PC-3 (cell line): ENCODE results near the gene NENF. TPM values are rescaled to one million over a fixed set of nuclear protein-coding genes. Genes with fewer than 3 reads are reported as not detected.

Experiments used
- ATAC-seq: fragments of 200-7000 bp; cut with Tn5 transposase; 2 replicates; pipeline ENCODE4 v1.9.1; 2020; ENCODE audit warnings: mild to moderate bottlenecking, moderate library complexity
- BruUV-seq: library from RNA; stranded (reverse); fragments of 400-500 nt; replicated peaks from 2 replicates; lab custom pipeline; 2021; lab: Mats Ljungman, UMichigan
- CTCF ChIA-PET: fragments of 300-600 bp; sonication (Branson Sonifier 250); formaldehyde crosslinking; loops from one replicate; lab custom pipeline; 2022; ENCODE audit warnings: antibody characterized with exemption; lab: Charles Lee
- POLR2A ChIA-PET: fragments of 300-600 bp; sonication (Branson Sonifier 250); formaldehyde crosslinking; loops from one replicate; lab custom pipeline; 2022; ENCODE audit warnings: antibody characterized with exemption; ENCODE audit not compliant: unreplicated experiment; lab: Charles Lee
- DNase-seq: peaks from one replicate; pipeline ENCODE4 v3.0.0-alpha.2; 2015
- H2AFZ ChIP-seq: fragments of 300-600 bp; sonication (generic); 2 replicates; pipeline ENCODE4 v1.6.0; 2016; ENCODE audit warnings: antibody characterized with exemption, low read length
- H3F3A ChIP-seq: fragments of 300-600 bp; sonication (generic); one replicate; pipeline ENCODE4 v1.6.0; 2017; ENCODE audit warnings: antibody characterized with exemption, low read length, control low read depth, mild to moderate bottlenecking; ENCODE audit not compliant: unreplicated experiment
- H3K27ac ChIP-seq: fragments of 300-600 bp; sonication (generic); 2 replicates; pipeline ENCODE4 v1.5.1; 2016; ENCODE audit warnings: mild to moderate bottlenecking, low read length
- H3K27me3 ChIP-seq: fragments of 300-600 bp; sonication (generic); 2 replicates; pipeline ENCODE4 v1.6.1; 2016; ENCODE audit warnings: low read length, mixed read lengths
- H3K36me3 ChIP-seq: fragments of 300-600 bp; sonication (generic); 2 replicates; pipeline ENCODE4 v1.6.1; 2016; ENCODE audit warnings: low read depth, mixed run types, low read length, mixed read lengths
- H3K4me1 ChIP-seq: fragments of 300-600 bp; sonication (generic); 2 replicates; pipeline ENCODE4 v1.5.1; 2016; ENCODE audit warnings: low read length; ENCODE audit not compliant: insufficient read depth
- H3K4me2 ChIP-seq: fragments of 300-600 bp; sonication (generic); 2 replicates; pipeline ENCODE4 v1.6.0; 2016; ENCODE audit warnings: low read length
- H3K4me3 ChIP-seq: fragments of 300-600 bp; sonication (generic); 2 replicates; pipeline ENCODE4 v1.5.1; 2016; ENCODE audit warnings: mild to moderate bottlenecking, low read length, mixed read lengths
- H3K79me2 ChIP-seq: fragments of 300-600 bp; sonication (generic); 2 replicates; pipeline ENCODE4 v1.6.1; 2017; ENCODE audit warnings: low read length, mixed read lengths
- H3K9ac ChIP-seq: fragments of 300-600 bp; sonication (generic); 2 replicates; pipeline ENCODE4 v1.6.0; 2016; ENCODE audit warnings: mild to moderate bottlenecking, low read length
- H3K9me2 ChIP-seq: fragments of 300-600 bp; sonication (generic); replicated peaks from 2 replicates; pipeline ENCODE4 v1.6.1; 2016; ENCODE audit warnings: mixed run types, low read length, mixed read lengths
- H3K9me3 ChIP-seq: fragments of 300-600 bp; sonication (generic); 2 replicates; pipeline ENCODE4 v1.6.1; 2016; ENCODE audit warnings: low read length, mixed read lengths
- H4K20me1 ChIP-seq: fragments of 300-600 bp; sonication (generic); 2 replicates; pipeline ENCODE4 v1.6.1; 2016; ENCODE audit warnings: low read length, mixed read lengths
- CTCF ChIP-seq: fragments of 300-600 bp; sonication (generic); conservative IDR thresholded peaks from 2 replicates; pipeline ENCODE4 v1.5.1; 2017; ENCODE audit warnings: antibody characterized with exemption, low read depth, mild to moderate bottlenecking, low read length
- EZH2 ChIP-seq: fragments of 300-600 bp; sonication (generic); IDR thresholded peaks from one replicate; pipeline ENCODE4 v1.6.1; 2017; ENCODE audit warnings: antibody characterized with exemption, mild to moderate bottlenecking, low read length; ENCODE audit not compliant: unreplicated experiment
- EZH2phosphoT487 ChIP-seq: fragments of 300-600 bp; sonication (generic); IDR thresholded peaks from 2 replicates; pipeline ENCODE4 v1.6.1; 2018; ENCODE audit warnings: mild to moderate bottlenecking, antibody characterized with exemption, low read length, borderline replicate concordance
- intact Hi-C: fragments of 100-400 bp; cut with micrococcal nuclease; formaldehyde crosslinking; loops from 2 replicates; pipeline ENCODE4 v1.9.0; 2023
- total RNA-seq: library from RNA; depleted of rRNA; stranded (reverse); fragments of >200 nt; gene quantifications from 2 replicates; pipeline ENCODE4 v1.2.3, GENCODE V29; 2014; rRNA removed

Gene NENF
- total RNA-seq, 1 experiment from 2014 or later = 161 TPM

GRCh38 chr1:212490276-212490675 is 57.6 kb downstream of the NENF start:
- H3K79me2 ChIP-seq = no peaks in the 10 kb centered on the region
- H3F3A ChIP-seq = no peaks in the 10 kb centered on the region
- intact Hi-C loops = no loop called here
- CTCF ChIA-PET = no interaction called here
- no peaks in the 10 kb centered on the region for H4K20me1 ChIP-seq
- no peaks in the 10 kb centered on the region for H3K27me3 ChIP-seq
- no peak overlapping the region for H3K4me2 ChIP-seq
- no peak for DNase-seq
- TF ChIP-seq EZH2phosphoT487 (no peak), CTCF (no peak), EZH2 (no peak)
- no peaks in the 10 kb centered on the region for H3K36me3 ChIP-seq
- H3K4me1 ChIP-seq = peaks cover 33% of the 10 kb centered on the region
- no peak overlapping the region for H2AFZ ChIP-seq
- no peak overlapping the region for H3K9ac ChIP-seq
- no peak overlapping the region for H3K27ac ChIP-seq
- POLR2A ChIA-PET = no interaction called here
- H3K9me3 ChIP-seq = no peaks in the 10 kb centered on the region
- no TSS peak for BruUV-seq
- H3K9me2 ChIP-seq = no peaks in the 10 kb centered on the region
- no peak for ATAC-seq
- H3K4me3 ChIP-seq = no peak overlapping the region

- Histone ChIP-seq H4K20me1 (no peaks in the 10 kb centered on the region), H3K79me2 (no peaks in the 10 kb centered on the region), H3K36me3 (no peaks in the 10 kb centered on the region), H3K27me3 (no peaks in the 10 kb centered on the region), H3K4me2 (no peak overlapping the region), H3K9ac (no peak overlapping the region), H3K9me3 (no peaks in the 10 kb centered on the region), H3K27ac (no peak overlapping the region), H2AFZ (no peak overlapping the region), H3F3A (no peaks in the 10 kb centered on the region), H3K4me1 (peaks cover 24% of the 10 kb centered on the region), H3K4me3 (no peak overlapping the region), H3K9me2 (no peaks in the 10 kb centered on the region)
- DNase-seq (no peak), ATAC-seq (no peak)
- no TSS peak for BruUV-seq
- POLR2A ChIA-PET = no interaction called here
- TF ChIP-seq EZH2phosphoT487 = no peak
- TF ChIP-seq EZH2 = no peak
- TF ChIP-seq CTCF = no peak
- intact Hi-C loops = no loop called here
- CTCF ChIA-PET = no interaction called here
Measured at GRCh38 chr1:212491454-212491853, 58.7 kb downstream of the NENF start.

Other genes with a start within 250 kb of the NENF start
- gene PPP2R5A, start 147.5 kb upstream of the NENF start, total RNA-seq = 44.0 and 64.7 TPM in 2 replicates
- 18.7 and 37.5 TPM in 2 replicates for gene PACC1, start 18.0 kb upstream of the NENF start, total RNA-seq
- 275 and 335 TPM in 2 replicates for gene ATF3, start 175.8 kb downstream of the NENF start, total RNA-seq